ENCODE data around the gene ADAM23.

The ADAM23 gene

GRCh38 chr2:206635015-206635414 lies 191.7 kb downstream of the ADAM23 start:
- no peak for DNase-seq (ENCODE audit: low read depth in 2 of 2, low spot score in 1 of 2)

- DNase-seq (ENCODE audit: low read depth in 2 of 2, low spot score in 1 of 2), result no peak
These were observed 196.3 kb downstream of the ADAM23 start for GRCh38 chr2:206639636-206640035.

GRCh38 chr2:206641226-206641625 lies 197.9 kb downstream of the ADAM23 start:
- DNase-seq (ENCODE audit: low read depth in 2 of 2, low spot score in 1 of 2), result no peak

- DNase-seq (ENCODE audit: low read depth in 2 of 2, low spot score in 1 of 2), result no peak
These were observed 199.0 kb downstream of the ADAM23 start, which contains the start of gene FAM237A for GRCh38 chr2:206642075-206643025. Gene FAM237A (plus strand): TSS chr2:206642487. CDS start chr2:206644237, 1,750 bp downstream.

GRCh38 chr2:206647985-206648384 lies 204.7 kb downstream of the ADAM23 start:
- DNase-seq (ENCODE audit: low read depth in 2 of 2, low spot score in 1 of 2), result no peak

GRCh38 chr2:206657087-206657486 lies 213.8 kb downstream of the ADAM23 start:
- no peak for DNase-seq (ENCODE audit: low read depth in 2 of 2, low spot score in 1 of 2)

- DNase-seq (ENCODE audit: low read depth in 2 of 2, low spot score in 1 of 2), result no peak
These were observed 221.9 kb downstream of the ADAM23 start for GRCh38 chr2:206665251-206665650.

All from stimulated activated CD8-positive, alpha-beta memory T cell treated with anti-CD3 and anti-CD28 coated beads, Interleukin-4, amount 100 ng/mL, for 1 hour (primary cell).